IPS DF 6.9 (cell line): ENCODE results near the gene PJVK.
"Not testable (repeated sequence)": the region's sequence is repeated elsewhere in the genome, so short reads cannot be mapped to it uniquely, and the experiment has no call there.

Experiments
- DNase-seq: peaks from one replicate; pipeline ENCODE4 v3.0.0-alpha.2; 2013; ENCODE audit warnings: low read depth, low spot score
- H3K27ac ChIP-seq: one replicate; pipeline ENCODE4 v1.5.1; 2013; ENCODE audit warnings: low read length, control low read depth
- H3K27me3 ChIP-seq: 2 replicates; pipeline ENCODE4 v1.6.1; 2013; ENCODE audit warnings: mild to moderate bottlenecking, low read length; ENCODE audit not compliant: control insufficient read depth, insufficient read depth
- H3K36me3 ChIP-seq: 2 replicates; pipeline ENCODE4 v1.6.1; 2013; ENCODE audit warnings: low read length; ENCODE audit not compliant: control insufficient read depth, insufficient read depth
- H3K4me1 ChIP-seq: 2 replicates; pipeline ENCODE4 v1.6.1; 2013; ENCODE audit warnings: low read length; ENCODE audit not compliant: control insufficient read depth, insufficient read depth
- H3K4me3 ChIP-seq: 2 replicates; pipeline ENCODE4 v1.5.1; 2013; ENCODE audit warnings: mild to moderate bottlenecking, low read length
- H3K9me3 ChIP-seq: 2 replicates; pipeline ENCODE4 v1.6.1; 2013; ENCODE audit warnings: low read length, inconsistent platforms; ENCODE audit not compliant: control insufficient read depth, insufficient read depth
- WGBS: extraction: QIAGEN DNeasy Blood & Tissue Kit; methylation state at CpG from one replicate; pipeline ENCODE4 v1.1.7; 2013; ENCODE audit warnings: mixed read lengths, missing lambda C conversion rate; ENCODE audit not compliant: insufficient read length, insufficient coverage; 5-methylcytosine and 5-hydroxymethylcytosine counted together

The PJVK gene

GRCh38 chr2:178450774-178451525, at the start of gene PJVK, which contains the start of gene PRKRA:
PJVK (plus strand) TSS chr2:178451378; CDS start chr2:178453410, 2,032 bp downstream.
PRKRA (minus strand) TSS chr2:178451175; CDS start chr2:178451030, 145 bp downstream.
- Histone ChIP-seq H3K4me1 (no peaks in the 10 kb centered on the region), H3K9me3 (no peaks in the 10 kb centered on the region), H3K36me3 (peaks cover 3% of the 10 kb centered on the region), H3K4me3 (peak within 1 kb of the TSS; percentile 56), H3K27ac (no peak within 1 kb of the TSS), H3K27me3 (no peaks in the 10 kb centered on the region)
- peak; percentile 75 for DNase-seq
- no CpG with 5 or more reads among the region's 76 CpGs for WGBS

GRCh38 chr2:178401994-178402437, 49.2 kb upstream of the PJVK start:
- WGBS = no CpG with 5 or more reads among the region's 6 CpGs
- Histone ChIP-seq H3K27me3 (no peaks in the 10 kb centered on the region), H3K36me3 (no peaks in the 10 kb centered on the region), H3K27ac (no peak overlapping the region), H3K4me1 (no peaks in the 10 kb centered on the region), H3K9me3 (no peaks in the 10 kb centered on the region), H3K4me3 (no peak overlapping the region)
- DNase-seq = no peak

GRCh38 chr2:178403671-178404306, 47.4 kb upstream of the PJVK start:
- no CpG with 5 or more reads among the region's 3 CpGs for WGBS

GRCh38 chr2:178404368-178404767, 46.8 kb upstream of the PJVK start:
- no peak for DNase-seq
- no CpG with 5 or more reads among the region's 4 CpGs for WGBS
- no peaks in the 10 kb centered on the region for H3K9me3 ChIP-seq
- no peak overlapping the region for H3K4me3 ChIP-seq
- H3K36me3 ChIP-seq = no peaks in the 10 kb centered on the region
- no peaks in the 10 kb centered on the region for H3K4me1 ChIP-seq
- H3K27me3 ChIP-seq = no peaks in the 10 kb centered on the region
- H3K27ac ChIP-seq = no peak overlapping the region

More at GRCh38 chr2:178403671-178404306, 47.4 kb upstream of the PJVK start:
- Histone ChIP-seq H3K9me3 (no peaks in the 10 kb centered on the region), H3K36me3 (no peaks in the 10 kb centered on the region), H3K27ac (no peak overlapping the region), H3K4me3 (no peak overlapping the region), H3K4me1 (no peaks in the 10 kb centered on the region), H3K27me3 (no peaks in the 10 kb centered on the region)
- no peak for DNase-seq

GRCh38 chr2:178409261-178409660, 41.9 kb upstream of the PJVK start:
- WGBS = no CpG with 5 or more reads among the region's 5 CpGs
- no peaks in the 10 kb centered on the region for H3K4me1 ChIP-seq
- no peak for DNase-seq
- no peak overlapping the region for H3K27ac ChIP-seq
- H3K4me3 ChIP-seq = no peak overlapping the region
- H3K9me3 ChIP-seq = no peaks in the 10 kb centered on the region
- H3K27me3 ChIP-seq = no peaks in the 10 kb centered on the region
- no peaks in the 10 kb centered on the region for H3K36me3 ChIP-seq

- no peaks in the 10 kb centered on the region for H3K9me3 ChIP-seq
- H3K27me3 ChIP-seq = no peaks in the 10 kb centered on the region
- DNase-seq = no peak
- H3K27ac ChIP-seq = no peak overlapping the region
- peaks cover 1% of the 10 kb centered on the region; the same call in 1 of the 2 replicates for H3K4me1 ChIP-seq
- WGBS = no CpG with 5 or more reads among the region's 3 CpGs
- no peaks in the 10 kb centered on the region for H3K36me3 ChIP-seq
- no peak overlapping the region for H3K4me3 ChIP-seq
Observed at GRCh38 chr2:178412047-178412446, 39.1 kb upstream of the PJVK start.

GRCh38 chr2:178412453-178412852, 38.7 kb upstream of the PJVK start:
- not testable (repeated sequence) for H3K36me3 ChIP-seq, DNase-seq, H3K27ac ChIP-seq, H3K4me1 ChIP-seq, H3K4me3 ChIP-seq, H3K9me3 ChIP-seq, H3K27me3 ChIP-seq
- WGBS = no CpG with 5 or more reads among the region's 8 CpGs

GRCh38 chr2:178413472-178414265, 37.5 kb upstream of the PJVK start:
- no peaks in the 10 kb centered on the region for H3K27me3 ChIP-seq
- H3K9me3 ChIP-seq = no peaks in the 10 kb centered on the region
- H3K27ac ChIP-seq = no peak overlapping the region
- H3K36me3 ChIP-seq = no peaks in the 10 kb centered on the region
- peak overlapping the region; percentile 47; the same call in 1 of the 2 replicates for H3K4me3 ChIP-seq
- H3K4me1 ChIP-seq = peaks cover 1% of the 10 kb centered on the region; the same call in 1 of the 2 replicates
- no CpG with 5 or more reads among the region's 45 CpGs for WGBS
- DNase-seq = peak; percentile 41

- peak overlapping the region; percentile 47; the same call in 1 of the 2 replicates for H3K4me3 ChIP-seq
- H3K27me3 ChIP-seq = no peaks in the 10 kb centered on the region
- DNase-seq = peak; percentile 80
- H3K9me3 ChIP-seq = no peaks in the 10 kb centered on the region
- H3K4me1 ChIP-seq = peaks cover 1% of the 10 kb centered on the region; the same call in 1 of the 2 replicates
- no peak overlapping the region for H3K27ac ChIP-seq
- 100% methylated on average over 1 of the region's 21 CpGs for WGBS
- no peaks in the 10 kb centered on the region for H3K36me3 ChIP-seq
Observed at GRCh38 chr2:178414266-178415247, 36.6 kb upstream of the PJVK start.
